Activated T-helper 1 cell treated with anti-CD3 and anti-CD28 coated beads, Interleukin-2, amount 50 U/mL, for 16 hours (primary cell): ENCODE data around the gene PLPP2.
"Not testable (repeated sequence)": the region's sequence is repeated elsewhere in the genome, so short reads cannot be mapped to it uniquely, and the experiment has no call there.

Experiments
- DNase-seq, 2 donors: peaks; one replicate each; pipeline ENCODE4 v3.0.0-alpha.2; 2020; ENCODE audit warnings: low read depth in 1 of 2, low spot score in 1 of 2

The PLPP2 gene

GRCh38 chr19:271856-272255, 19.3 kb downstream of the PLPP2 start:
- no peak for DNase-seq

- DNase-seq, result not testable (repeated sequence)
Measured at GRCh38 chr19:270766-271318, 20.4 kb downstream of the PLPP2 start.

DNA sequence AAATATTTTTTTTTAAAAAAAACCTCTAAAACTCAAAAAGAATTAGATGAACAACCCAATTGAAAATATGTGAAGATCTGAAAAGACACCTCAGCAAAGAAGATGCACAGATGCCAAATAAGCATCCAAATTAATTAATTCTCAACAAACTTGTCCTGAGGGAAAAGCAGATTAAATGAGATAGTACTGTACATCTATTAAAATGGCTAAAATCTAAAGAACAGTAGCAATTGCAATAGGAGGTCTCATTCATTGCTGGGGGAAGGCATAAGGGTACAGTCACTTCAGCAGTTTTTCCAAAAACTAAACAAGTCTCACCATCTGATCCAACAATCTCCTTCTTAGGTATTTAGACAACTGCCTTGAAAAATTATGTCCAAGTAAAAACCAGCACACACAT, 22.0 kb downstream of the PLPP2 start:
- DNase-seq, result no peak

GRCh38 chr19:262125-262524, 29.1 kb downstream of the PLPP2 start:
- DNase-seq, result no peak

GRCh38 chr19:256804-257203, 34.4 kb downstream of the PLPP2 start:
- not testable (repeated sequence) for DNase-seq

- DNase-seq, result not testable (repeated sequence)
Measured at GRCh38 chr19:252421-253186, 38.6 kb downstream of the PLPP2 start.

GRCh38 chr19:246551-246950, 44.7 kb downstream of the PLPP2 start:
- no peak for DNase-seq

- not testable (repeated sequence) for DNase-seq
Measured at GRCh38 chr19:245900-246299, 45.3 kb downstream of the PLPP2 start.

DNA sequence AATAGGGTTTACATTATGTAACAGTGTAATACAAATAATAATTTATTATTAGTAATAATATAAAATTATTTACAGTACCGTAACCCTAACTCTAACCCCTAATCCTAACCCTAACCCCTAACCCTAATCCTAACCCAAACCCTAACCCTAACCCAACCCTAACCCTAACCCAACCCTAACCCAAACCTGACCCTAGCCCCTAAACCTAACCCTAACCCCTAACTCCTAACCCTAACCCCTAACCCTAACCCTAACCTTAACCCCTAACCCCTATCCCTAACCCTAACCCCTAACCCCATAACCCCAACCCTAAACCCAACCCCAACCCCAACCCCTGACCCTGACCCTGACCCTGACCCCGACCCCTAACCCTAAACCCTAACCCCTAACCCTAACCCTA, 45.7 kb downstream of the PLPP2 start:
- no peak for DNase-seq
